ENCODE results near the gene CFAP77. TPM values are rescaled to one million over a fixed set of nuclear protein-coding genes. Genes with fewer than 3 reads are reported as not detected.

CFAP77 gene
- total RNA-seq, 4 donors from 2014 or later: not detected

GRCh38 chr9:132391449-132391848 lies 18.6 kb upstream of the CFAP77 start:
- no peaks in the 10 kb centered on the region for H3K9me3 ChIP-seq
- H3K27ac ChIP-seq (replicated peaks in 1 of 4): no peak overlapping the region
- intact Hi-C loops (cut with DNase I): no loop called here
- no peak for DNase-seq (ENCODE audit: extremely low spot score)
- no peaks in the 10 kb centered on the region for H3K4me1 ChIP-seq
- peaks cover 81 to 100% (median 96%) of the 10 kb centered on the region in 4 donors for H3K36me3 ChIP-seq
- TF ChIP-seq EP300 (IDR thresholded peaks at IDR 0.05): no peak
- no peak for TF ChIP-seq POLR2A (IDR thresholded peaks at IDR 0.05; ENCODE audit: low read depth)
- no peak for TF ChIP-seq CTCF (IDR thresholded peaks at IDR 0.05)
- TF ChIP-seq POLR2AphosphoS5 (IDR thresholded peaks at IDR 0.05): no peak
- no peaks in the 10 kb centered on the region for H3K27me3 ChIP-seq
- WGBS: 90% methylated on average over 9 of the region's 11 CpGs
- no peak overlapping the region for H3K4me3 ChIP-seq

GRCh38 chr9:132395560-132395959 lies 14.5 kb upstream of the CFAP77 start:
- intact Hi-C loops (cut with DNase I): no loop called here
- WGBS: 87% methylated on average over 11 of the region's 11 CpGs
- peaks cover 76 to 100% (median 97%) of the 10 kb centered on the region in 4 donors for H3K36me3 ChIP-seq

GRCh38 chr9:132401824-132402223 lies 8.2 kb upstream of the CFAP77 start:
- WGBS: 96% methylated on average over 4 of the region's 4 CpGs
- intact Hi-C loops (cut with DNase I): no loop called here
- Histone ChIP-seq H3K27me3 (no peaks in the 10 kb centered on the region), H3K27ac (replicated peaks in 1 of 4) (no peak overlapping the region), H3K36me3 (peaks cover 34 to 68% (median 63%) of the 10 kb centered on the region in 4 donors), H3K9me3 (no peaks in the 10 kb centered on the region), H3K4me1 (peaks cover 12 to 22% (median 17%) of the 10 kb centered on the region in 4 donors), H3K4me3 (no peak overlapping the region)
- TF ChIP-seq POLR2A (IDR thresholded peaks at IDR 0.05; ENCODE audit: low read depth) (no peak), EP300 (IDR thresholded peaks at IDR 0.05) (no peak), POLR2AphosphoS5 (IDR thresholded peaks at IDR 0.05) (no peak), CTCF (IDR thresholded peaks at IDR 0.05) (no peak)
- no peak for DNase-seq (ENCODE audit: extremely low spot score)

More at GRCh38 chr9:132395560-132395959, 14.5 kb upstream of the CFAP77 start:
- no peak overlapping the region for H3K4me3 ChIP-seq
- no peak for TF ChIP-seq EP300 (IDR thresholded peaks at IDR 0.05)
- TF ChIP-seq CTCF (IDR thresholded peaks at IDR 0.05): no peak
- TF ChIP-seq POLR2AphosphoS5 (IDR thresholded peaks at IDR 0.05): no peak
- no peak for TF ChIP-seq POLR2A (IDR thresholded peaks at IDR 0.05; ENCODE audit: low read depth)
- DNase-seq (ENCODE audit: extremely low spot score): no peak
- no peaks in the 10 kb centered on the region for H3K9me3 ChIP-seq
- no peaks in the 10 kb centered on the region for H3K27me3 ChIP-seq
- no peaks in the 10 kb centered on the region for H3K4me1 ChIP-seq
- no peak overlapping the region for H3K27ac ChIP-seq (replicated peaks in 1 of 4)

GRCh38 chr9:132404228-132404881 lies 5.7 kb upstream of the CFAP77 start:
- H3K4me3 ChIP-seq: no peak overlapping the region
- no peak overlapping the region for H3K27ac ChIP-seq (replicated peaks in 1 of 4)
- TF ChIP-seq POLR2AphosphoS5 (IDR thresholded peaks at IDR 0.05) (no peak), POLR2A (IDR thresholded peaks at IDR 0.05; ENCODE audit: low read depth) (no peak), CTCF (IDR thresholded peaks at IDR 0.05) (no peak)
- no peaks in the 10 kb centered on the region for H3K9me3 ChIP-seq
- DNase-seq (ENCODE audit: extremely low spot score): no peak
- peaks cover 12 to 44% (median 38%) of the 10 kb centered on the region in 4 donors for H3K36me3 ChIP-seq
- H3K27me3 ChIP-seq: peaks cover 0 to 4% (median 2%) of the 10 kb centered on the region in 4 donors
- peaks cover 17 to 30% (median 24%) of the 10 kb centered on the region in 4 donors for H3K4me1 ChIP-seq
- intact Hi-C loops (cut with DNase I): no loop called here
- WGBS: 54% methylated on average over 9 of the region's 9 CpGs
